H9 (cell line): ENCODE data around the gene DUSP14. TPM values are rescaled to one million over a fixed set of nuclear protein-coding genes. Genes with fewer than 3 reads are reported as not detected.

Experiments used
- DNase-seq: peaks from one replicate; pipeline ENCODE4 v3.0.0-alpha.2; 2017
- H2AFZ ChIP-seq: one replicate; pipeline ENCODE4 v1.6.1; 2013; ENCODE audit warnings: mild to moderate bottlenecking, low read length, control low read depth, moderate library complexity
- H2AK5ac ChIP-seq: 2 replicates; pipeline ENCODE4 v1.6.1; 2013; ENCODE audit warnings: low read length, control low read depth, mixed read lengths; ENCODE audit not compliant: insufficient read length
- H2BK120ac ChIP-seq: one replicate; pipeline ENCODE4 v1.6.1; 2013; ENCODE audit warnings: low read depth, mild to moderate bottlenecking, low read length, control low read depth, inconsistent platforms; ENCODE audit not compliant: poor library complexity, severe bottlenecking
- H2BK12ac ChIP-seq: 2 replicates; pipeline ENCODE4 v1.6.1; 2013; ENCODE audit warnings: low read length, control low read depth, mixed read lengths, low read depth; ENCODE audit not compliant: insufficient read length
- H2BK15ac ChIP-seq: 2 replicates; pipeline ENCODE4 v1.6.1; 2013; ENCODE audit warnings: low read depth, low read length, control low read depth
- H2BK20ac ChIP-seq: one replicate; pipeline ENCODE4 v1.6.1; 2013; ENCODE audit warnings: low read depth, mild to moderate bottlenecking, low read length, control low read depth, inconsistent platforms; ENCODE audit not compliant: poor library complexity, severe bottlenecking
- H2BK5ac ChIP-seq: 2 replicates; pipeline ENCODE4 v1.6.1; 2013; ENCODE audit warnings: low read length, control low read depth, mixed read lengths; ENCODE audit not compliant: insufficient read length
- H3K14ac ChIP-seq: 2 replicates; pipeline ENCODE4 v1.6.1; 2013; ENCODE audit warnings: low read length, control low read depth; ENCODE audit not compliant: insufficient read depth
- H3K18ac ChIP-seq: 2 replicates; pipeline ENCODE4 v1.6.1; 2013; ENCODE audit warnings: low read depth, mild to moderate bottlenecking, mixed read lengths, low read length, control low read depth; ENCODE audit not compliant: insufficient read length
- H3K23ac ChIP-seq: 2 replicates; pipeline ENCODE4 v1.6.1; 2013; ENCODE audit warnings: low read length, control low read depth, mixed read lengths, low read depth; ENCODE audit not compliant: insufficient read length
- H3K23me2 ChIP-seq: 2 replicates; pipeline ENCODE4 v1.6.1; 2013; ENCODE audit warnings: low read depth, mild to moderate bottlenecking, mixed read lengths, low read length, control low read depth; ENCODE audit not compliant: insufficient read length, poor library complexity, severe bottlenecking
- H3K27ac ChIP-seq: 2 replicates; pipeline ENCODE4 v1.5.1; 2013; ENCODE audit warnings: low read length, control low read depth, mixed read lengths, low read depth; ENCODE audit not compliant: insufficient read length
- H3K27me3 ChIP-seq: 2 replicates; pipeline ENCODE4 v1.6.1; 2013; ENCODE audit warnings: low read length, control low read depth, inconsistent platforms; ENCODE audit not compliant: insufficient read depth
- H3K4ac ChIP-seq: 2 replicates; pipeline ENCODE4 v1.6.1; 2013; ENCODE audit warnings: low read depth, mild to moderate bottlenecking, control low read depth, inconsistent platforms, low read length, moderate library complexity
- H3K4me1 ChIP-seq: 2 replicates; pipeline ENCODE4 v1.6.1; 2013; ENCODE audit warnings: low read length, control low read depth, inconsistent platforms; ENCODE audit not compliant: insufficient read depth
- H3K4me2 ChIP-seq: 2 replicates; pipeline ENCODE4 v1.6.1; 2013; ENCODE audit warnings: low read length, control low read depth, mixed read lengths; ENCODE audit not compliant: insufficient read length, insufficient read depth
- H3K56ac ChIP-seq: 2 replicates; pipeline ENCODE4 v1.6.1; 2013; ENCODE audit warnings: low read depth, mild to moderate bottlenecking, mixed read lengths, low read length, control low read depth; ENCODE audit not compliant: insufficient read length
- H3K79me1 ChIP-seq: 2 replicates; pipeline ENCODE4 v1.6.1; 2013; ENCODE audit warnings: low read depth, mild to moderate bottlenecking, moderate library complexity, low read length, control low read depth, inconsistent platforms; ENCODE audit not compliant: insufficient read depth, poor library complexity, severe bottlenecking
- H3K79me2 ChIP-seq: 2 replicates; pipeline ENCODE4 v1.6.1; 2013; ENCODE audit warnings: low read length, control low read depth, inconsistent platforms; ENCODE audit not compliant: insufficient read depth
- H3K9ac ChIP-seq: 2 replicates; pipeline ENCODE4 v1.6.1; 2013; ENCODE audit warnings: low read length, control low read depth, mixed read lengths; ENCODE audit not compliant: insufficient read length; ENCODE audit errors: extremely low read depth
- H3K9me3 ChIP-seq: one replicate; pipeline ENCODE4 v1.6.1; 2013; ENCODE audit warnings: low read depth, low read length, inconsistent platforms; ENCODE audit not compliant: control insufficient read depth
- H3T11ph ChIP-seq: one replicate; pipeline ENCODE4 v1.6.1; 2013; ENCODE audit warnings: mild to moderate bottlenecking, low read length, control low read depth, inconsistent platforms
- H4K20me1 ChIP-seq: one replicate; pipeline ENCODE4 v1.6.1; 2013; ENCODE audit not compliant: control insufficient read depth, insufficient read length, insufficient read depth
- H4K5ac ChIP-seq: 2 replicates; pipeline ENCODE4 v1.6.1; 2013; ENCODE audit warnings: low read depth, mild to moderate bottlenecking, mixed read lengths, low read length, control low read depth; ENCODE audit not compliant: insufficient read length
- H4K8ac ChIP-seq: replicated peaks from 2 replicates; pipeline ENCODE4 v1.6.1; 2013; ENCODE audit warnings: low read length, control low read depth, mixed read lengths, low read depth; ENCODE audit not compliant: insufficient read length
- H4K91ac ChIP-seq: 2 replicates; pipeline ENCODE4 v1.6.1; 2013; ENCODE audit warnings: low read depth, mild to moderate bottlenecking, moderate library complexity, mixed read lengths, low read length, control low read depth; ENCODE audit not compliant: insufficient read length
- H3K27ac Mint-ChIP-seq, 3 experiments: 2 replicates in 2 of 3; 3 replicates in 1 of 3; pipeline ENCODE4 v1.8.0; 2020 to 2021; ENCODE audit warnings: mixed read lengths in 3 of 3, mild to moderate bottlenecking in 1 of 3, moderate library complexity in 1 of 3
- H3K27me3 Mint-ChIP-seq: 2 replicates; pipeline ENCODE4 v1.8.0; 2021; ENCODE audit warnings: low read depth, mild to moderate bottlenecking, moderate library complexity, mixed read lengths
- H3K36me3 Mint-ChIP-seq, 3 experiments: 2 replicates in 2 of 3; 3 replicates in 1 of 3; pipeline ENCODE4 v1.8.0; 2020 to 2021; ENCODE audit warnings: low read depth in 3 of 3, mixed read lengths in 3 of 3; ENCODE audit not compliant: insufficient read depth in 1 of 3
- H3K4me1 Mint-ChIP-seq, 2 experiments: 2 replicates each; pipeline ENCODE4 v1.8.0; 2020; ENCODE audit warnings: mixed read lengths in 2 of 2
- H3K4me3 Mint-ChIP-seq, 2 experiments: 2 replicates in 1 of 2; 3 replicates in 1 of 2; pipeline ENCODE4 v1.8.0; 2020 to 2021; ENCODE audit warnings: mild to moderate bottlenecking in 2 of 2, mixed read lengths in 2 of 2, moderate library complexity in 1 of 2
- H3K9me3 Mint-ChIP-seq, 2 experiments: 2 replicates in 1 of 2; 3 replicates in 1 of 2; pipeline ENCODE4 v1.8.0; 2020; ENCODE audit warnings: mild to moderate bottlenecking in 2 of 2, mixed read lengths in 2 of 2, moderate library complexity in 1 of 2
- WGBS: extraction: QIAGEN DNeasy Blood & Tissue Kit; methylation state at CpG from one replicate; pipeline ENCODE4 v1.1.7; 2013; ENCODE audit warnings: missing lambda C conversion rate, low lambda C conversion rate, mixed read lengths; ENCODE audit not compliant: insufficient read length; ENCODE audit errors: extremely low coverage; 5-methylcytosine and 5-hydroxymethylcytosine counted together
- total RNA-seq: library from RNA; stranded (reverse); gene quantifications from 2 replicates; pipeline ENCODE4 v1.2.1, GENCODE V29; 2021
- TF ChIP-seq, protein P1 (sequence below): fragments of 200-600 bp; sonication (generic); conservative IDR thresholded peaks from 3 replicates; pipeline ENCODE4 v1.8.0; 2021; ENCODE audit warnings: antibody characterized with exemption, mild to moderate bottlenecking

DUSP14 gene
- total RNA-seq, 1 experiment from 2014 or later: 21.3 TPM

GRCh38 chr17:37527249-37527851 lies 37.7 kb downstream of the DUSP14 start:
- DNase-seq: no peak
- no peaks in the 10 kb centered on the region for H3K9me3 ChIP-seq
- no peak overlapping the region for H3K27ac ChIP-seq
- no peaks in the 10 kb centered on the region for H3K79me2 ChIP-seq
- no peak overlapping the region for H3T11ph ChIP-seq
- Mint-ChIP-seq H3K27ac (no peak overlapping the region), H3K9me3 (no peaks in the 10 kb centered on the region; a peak in 1 of 5 replicates), H3K4me3 (no peak overlapping the region), H3K36me3 (peaks cover 2 to 31% (median 24%) of the 10 kb centered on the region in 3 experiments; a peak in 6 of 7 replicates), H3K27me3 (no peaks in the 10 kb centered on the region), H3K4me1 (no peaks in the 10 kb centered on the region)
- no CpG with 5 or more reads among the region's 5 CpGs for WGBS
- no peaks in the 10 kb centered on the region for H3K79me1 ChIP-seq
- no peak overlapping the region for H4K91ac ChIP-seq
- no peaks in the 10 kb centered on the region for H4K20me1 ChIP-seq
- H4K8ac ChIP-seq: no peak overlapping the region
- no peaks in the 10 kb centered on the region for H3K27me3 ChIP-seq
- H4K5ac ChIP-seq: no peak overlapping the region
- H2BK120ac ChIP-seq: no peak overlapping the region
- no peak overlapping the region for H3K9ac ChIP-seq
- H2BK12ac ChIP-seq: no peak overlapping the region
- no peak overlapping the region for H3K56ac ChIP-seq
- no peaks in the 10 kb centered on the region for H3K4me1 ChIP-seq
- no peak overlapping the region for H3K23ac ChIP-seq
- H2AFZ ChIP-seq: no peak overlapping the region
- no peak overlapping the region for H3K14ac ChIP-seq
- no peak overlapping the region for H2BK5ac ChIP-seq
- H3K4me2 ChIP-seq: no peak overlapping the region
- no peak overlapping the region for H3K18ac ChIP-seq
- no peak overlapping the region for H2BK20ac ChIP-seq
- H3K23me2 ChIP-seq: no peaks in the 10 kb centered on the region
- H2AK5ac ChIP-seq: no peak overlapping the region
- TF ChIP-seq, protein P1, sequence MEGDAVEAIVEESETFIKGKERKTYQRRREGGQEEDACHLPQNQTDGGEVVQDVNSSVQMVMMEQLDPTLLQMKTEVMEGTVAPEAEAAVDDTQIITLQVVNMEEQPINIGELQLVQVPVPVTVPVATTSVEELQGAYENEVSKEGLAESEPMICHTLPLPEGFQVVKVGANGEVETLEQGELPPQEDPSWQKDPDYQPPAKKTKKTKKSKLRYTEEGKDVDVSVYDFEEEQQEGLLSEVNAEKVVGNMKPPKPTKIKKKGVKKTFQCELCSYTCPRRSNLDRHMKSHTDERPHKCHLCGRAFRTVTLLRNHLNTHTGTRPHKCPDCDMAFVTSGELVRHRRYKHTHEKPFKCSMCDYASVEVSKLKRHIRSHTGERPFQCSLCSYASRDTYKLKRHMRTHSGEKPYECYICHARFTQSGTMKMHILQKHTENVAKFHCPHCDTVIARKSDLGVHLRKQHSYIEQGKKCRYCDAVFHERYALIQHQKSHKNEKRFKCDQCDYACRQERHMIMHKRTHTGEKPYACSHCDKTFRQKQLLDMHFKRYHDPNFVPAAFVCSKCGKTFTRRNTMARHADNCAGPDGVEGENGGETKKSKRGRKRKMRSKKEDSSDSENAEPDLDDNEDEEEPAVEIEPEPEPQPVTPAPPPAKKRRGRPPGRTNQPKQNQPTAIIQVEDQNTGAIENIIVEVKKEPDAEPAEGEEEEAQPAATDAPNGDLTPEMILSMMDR: peak; percentile 90
- no peak overlapping the region for H3K4ac ChIP-seq
- no peak overlapping the region for H2BK15ac ChIP-seq
